Activated T-helper 2 cell treated with anti-CD3 and anti-CD28 coated beads, Interferon-gamma antibody, Interleukin-2, Interleukin-4, amounts not matched to agents 10 μg/mL and 5 μg/mL and 100 μg/mL, durations not matched to agents 14 hours and 24 hours and 36 hours (primary cell): ENCODE measurements around the gene TMEM11. TPM values are rescaled to one million over a fixed set of nuclear protein-coding genes. Genes with fewer than 3 reads are reported as not detected.
"Not testable (repeated sequence)": the region's sequence is repeated elsewhere in the genome, so short reads cannot be mapped to it uniquely, and the experiment has no call there.

Source experiments
- DNase-seq: peaks from one replicate; pipeline ENCODE4 v3.0.0; 2021; ENCODE audit warnings: low spot score
- H3K27ac Mint-ChIP-seq: one replicate; pipeline ENCODE4 v1.8.0; 2021; ENCODE audit warnings: mixed read lengths
- H3K27me3 Mint-ChIP-seq: one replicate; pipeline ENCODE4 v1.8.0; 2021; ENCODE audit warnings: low read depth, mixed read lengths
- H3K36me3 Mint-ChIP-seq: one replicate; pipeline ENCODE4 v1.8.0; 2021; ENCODE audit warnings: low read depth, mixed read lengths
- H3K4me1 Mint-ChIP-seq: one replicate; pipeline ENCODE4 v1.8.0; 2021; ENCODE audit warnings: low read depth, mixed read lengths
- H3K4me3 Mint-ChIP-seq: one replicate; pipeline ENCODE4 v1.8.0; 2021; ENCODE audit warnings: low read depth, mild to moderate bottlenecking, moderate library complexity, mixed read lengths
- H3K9me3 Mint-ChIP-seq: one replicate; pipeline ENCODE4 v1.8.0; 2021; ENCODE audit warnings: mixed read lengths
- intact Hi-C: fragments of 100-400 bp; cut with micrococcal nuclease; formaldehyde crosslinking; loops from one replicate; pipeline ENCODE4 v1.15.1; 2023
- total RNA-seq: library from RNA; stranded (reverse); gene quantifications from 2 replicates; pipeline ENCODE4 v1.2.3, GENCODE V29; 2022

The TMEM11 gene
- total RNA-seq, 1 donor from 2014 or later = 30.5 TPM

DNA sequence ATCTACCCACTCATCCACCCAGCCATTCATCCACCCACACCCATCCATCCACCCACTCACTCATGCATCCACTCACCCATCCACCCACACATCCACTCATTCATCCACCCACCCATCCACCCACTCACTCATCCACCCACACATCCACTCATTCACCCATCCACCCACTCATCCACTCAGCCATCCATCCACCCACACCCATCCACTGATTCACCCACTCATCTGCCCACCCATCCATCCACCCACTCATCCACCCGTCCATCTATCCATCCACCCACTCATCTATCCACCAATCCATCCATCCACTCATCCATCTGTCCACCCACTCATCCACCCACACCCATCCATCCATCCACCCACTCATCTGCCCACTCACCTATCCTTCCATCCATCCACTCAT lies 22.0 kb upstream of the TMEM11 start:
- Mint-ChIP-seq H3K4me1 (no peaks in the 10 kb centered on the region), H3K4me3 (no peak overlapping the region), H3K27me3 (no peaks in the 10 kb centered on the region), H3K27ac (peak overlapping the region; percentile 11), H3K9me3 (peaks cover 6% of the 10 kb centered on the region), H3K36me3 (peaks cover 5% of the 10 kb centered on the region)
- intact Hi-C loops = no loop called here
- no peak for DNase-seq

DNA sequence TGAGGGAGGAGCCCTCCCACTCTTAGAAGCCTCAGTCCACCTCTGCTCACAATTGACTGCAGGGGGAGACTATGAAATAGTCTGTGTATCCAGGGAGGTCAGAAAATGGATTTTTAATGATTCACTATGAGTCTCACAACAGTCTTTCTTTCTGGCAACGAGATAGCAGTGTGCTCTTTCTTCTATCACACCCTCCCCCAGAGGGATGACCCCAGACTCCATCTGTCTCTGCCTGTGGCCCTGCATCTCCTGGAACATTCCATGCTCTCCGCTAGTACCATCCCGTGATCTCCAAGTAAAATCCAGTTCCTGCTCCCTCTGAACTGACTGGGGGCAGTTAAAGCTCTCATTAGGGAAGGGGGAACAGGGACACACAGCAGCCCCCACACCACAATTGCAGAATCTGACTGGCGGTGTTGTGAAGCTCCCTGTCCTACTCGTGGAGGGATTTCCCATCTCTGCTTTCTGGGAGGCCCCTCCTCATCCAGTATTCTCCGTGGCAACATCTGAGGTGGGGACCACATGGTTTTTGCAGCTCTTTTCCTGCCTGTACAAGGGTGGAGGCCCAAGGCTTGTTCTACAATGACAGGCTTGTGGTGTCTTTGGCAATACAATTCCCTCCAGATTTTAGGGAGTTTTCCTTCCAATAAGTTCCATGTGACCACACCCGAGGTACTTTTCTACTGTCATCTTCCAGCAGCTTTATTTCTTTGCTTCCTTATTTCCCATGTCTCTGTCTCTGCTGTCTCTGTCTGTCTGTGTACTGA lies 19.8 kb upstream of the TMEM11 start:
- H3K36me3 Mint-ChIP-seq = peaks cover 5% of the 10 kb centered on the region
- intact Hi-C loops = no loop called here

DNA sequence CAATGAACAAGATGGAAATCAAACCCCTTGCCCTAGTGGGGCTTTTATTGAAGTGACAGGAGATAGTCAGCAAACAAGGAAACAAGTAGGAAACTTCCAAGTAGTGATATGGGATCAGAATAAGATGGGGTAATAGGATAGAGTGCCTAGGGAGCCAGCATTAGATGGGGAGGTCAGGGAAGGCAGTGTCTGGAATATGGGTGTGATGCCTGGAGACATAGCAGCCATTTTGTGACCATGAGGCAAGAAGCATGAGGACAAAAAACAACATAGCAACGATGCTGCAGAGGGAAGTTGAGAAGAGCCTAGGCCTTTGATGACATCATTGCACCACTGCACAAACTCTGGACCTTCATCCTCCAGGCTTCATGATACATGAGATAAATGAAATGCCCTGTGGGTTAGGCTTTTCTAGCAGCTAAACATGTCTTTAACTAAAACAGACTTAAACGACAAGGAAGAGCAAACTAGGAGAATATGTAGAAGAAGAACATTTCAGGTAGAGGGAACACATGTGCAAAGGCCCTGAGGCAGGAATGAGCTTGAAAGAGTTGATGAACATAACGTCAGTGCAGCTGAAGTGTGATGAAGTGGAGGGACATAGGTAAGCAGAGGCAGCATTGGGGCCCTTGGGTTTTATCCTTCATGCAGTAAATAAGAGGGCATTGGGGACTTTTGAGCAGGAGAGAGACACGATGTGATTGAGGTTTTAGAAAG lies 18.2 kb upstream of the TMEM11 start:
- H3K27me3 Mint-ChIP-seq = no peaks in the 10 kb centered on the region
- no peak overlapping the region for H3K27ac Mint-ChIP-seq
- peaks cover 5% of the 10 kb centered on the region for H3K36me3 Mint-ChIP-seq
- intact Hi-C loops = no loop called here
- no peaks in the 10 kb centered on the region for H3K4me1 Mint-ChIP-seq
- DNase-seq = no peak
- peaks cover 6% of the 10 kb centered on the region for H3K9me3 Mint-ChIP-seq
- H3K4me3 Mint-ChIP-seq = no peak overlapping the region

More for the DNA sequence above, 19.8 kb upstream of the TMEM11 start:
- no peaks in the 10 kb centered on the region for H3K4me1 Mint-ChIP-seq
- DNase-seq = no peak
- peaks cover 6% of the 10 kb centered on the region for H3K9me3 Mint-ChIP-seq
- no peak overlapping the region for H3K4me3 Mint-ChIP-seq
- no peak overlapping the region for H3K27ac Mint-ChIP-seq
- H3K27me3 Mint-ChIP-seq = no peaks in the 10 kb centered on the region

DNA sequence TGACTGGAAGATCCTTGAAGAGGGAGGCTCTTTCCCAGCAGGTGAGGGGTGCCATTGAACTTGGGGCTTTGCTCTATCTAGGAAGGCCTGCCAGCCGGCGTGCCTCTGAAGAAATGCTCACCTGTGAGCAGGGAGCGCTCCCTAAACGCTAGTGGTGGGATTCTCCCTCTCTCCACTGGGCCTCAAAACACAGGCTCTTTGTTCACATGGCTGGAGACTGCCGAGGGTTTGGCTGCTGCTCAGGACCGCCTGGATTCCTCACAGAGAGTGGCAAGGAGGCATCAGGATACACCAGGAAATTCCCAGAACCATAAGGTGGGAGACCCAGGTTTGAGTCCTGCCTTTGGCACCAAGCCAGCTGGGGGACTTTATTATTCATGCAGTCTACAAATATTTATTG lies 17.6 kb upstream of the TMEM11 start:
- Mint-ChIP-seq H3K27me3 (no peaks in the 10 kb centered on the region), H3K4me1 (no peaks in the 10 kb centered on the region), H3K4me3 (no peak overlapping the region), H3K27ac (no peak overlapping the region), H3K36me3 (peaks cover 5% of the 10 kb centered on the region), H3K9me3 (peaks cover 6% of the 10 kb centered on the region)
- no peak for DNase-seq
- intact Hi-C loops = no loop called here

DNA sequence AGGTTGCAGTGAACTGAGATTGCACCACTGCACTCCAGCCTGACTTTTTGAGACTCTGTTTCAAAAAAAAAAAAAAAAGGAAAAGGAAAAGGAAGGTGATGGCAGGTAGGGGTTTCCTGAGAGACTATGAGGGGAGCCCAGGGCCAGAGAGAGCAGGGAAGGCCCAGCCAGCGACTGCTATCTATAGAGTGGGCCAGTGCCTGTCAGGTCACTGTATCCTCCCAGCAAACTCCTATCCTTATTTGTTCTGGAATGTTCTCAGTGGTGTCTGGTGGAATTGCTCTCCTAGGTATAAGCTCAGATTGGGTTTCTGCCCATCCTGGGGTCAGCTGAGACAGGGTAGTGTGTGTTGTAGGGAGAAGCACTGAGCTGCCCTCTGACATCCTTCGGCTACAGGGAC lies 14.9 kb upstream of the TMEM11 start:
- H3K27ac Mint-ChIP-seq = no peak overlapping the region
- H3K27me3 Mint-ChIP-seq = no peaks in the 10 kb centered on the region
- H3K9me3 Mint-ChIP-seq = peaks cover 6% of the 10 kb centered on the region
- H3K4me3 Mint-ChIP-seq = no peak overlapping the region
- peaks cover 5% of the 10 kb centered on the region for H3K36me3 Mint-ChIP-seq
- H3K4me1 Mint-ChIP-seq = no peaks in the 10 kb centered on the region
- intact Hi-C loops = no loop called here
- no peak for DNase-seq

DNA sequence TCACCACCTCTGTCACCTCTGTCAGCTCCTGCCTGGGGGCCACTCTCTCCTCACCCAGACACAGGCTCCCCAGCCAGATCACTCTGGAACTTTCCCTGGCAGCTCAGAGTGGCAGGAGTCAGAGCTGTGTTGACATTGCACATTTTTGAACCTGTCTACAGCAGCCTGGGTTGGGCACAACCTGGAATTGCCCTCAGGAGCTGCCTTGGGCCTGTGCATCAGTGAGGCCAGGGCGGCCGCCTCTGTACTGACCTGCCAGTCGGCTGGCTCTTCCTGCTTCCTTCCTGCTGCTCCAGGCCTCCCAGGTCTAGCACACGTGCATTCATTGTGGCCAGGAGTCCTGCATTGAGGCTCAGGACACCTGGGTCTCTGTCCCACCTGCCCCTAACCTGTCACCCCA lies 14.2 kb upstream of the TMEM11 start:
- peaks cover 5% of the 10 kb centered on the region for H3K36me3 Mint-ChIP-seq
- intact Hi-C loops = no loop called here
- DNase-seq = no peak
- no peak overlapping the region for H3K4me3 Mint-ChIP-seq
- H3K27me3 Mint-ChIP-seq = no peaks in the 10 kb centered on the region
- H3K9me3 Mint-ChIP-seq = peaks cover 6% of the 10 kb centered on the region
- H3K4me1 Mint-ChIP-seq = no peaks in the 10 kb centered on the region
- no peak overlapping the region for H3K27ac Mint-ChIP-seq

DNA sequence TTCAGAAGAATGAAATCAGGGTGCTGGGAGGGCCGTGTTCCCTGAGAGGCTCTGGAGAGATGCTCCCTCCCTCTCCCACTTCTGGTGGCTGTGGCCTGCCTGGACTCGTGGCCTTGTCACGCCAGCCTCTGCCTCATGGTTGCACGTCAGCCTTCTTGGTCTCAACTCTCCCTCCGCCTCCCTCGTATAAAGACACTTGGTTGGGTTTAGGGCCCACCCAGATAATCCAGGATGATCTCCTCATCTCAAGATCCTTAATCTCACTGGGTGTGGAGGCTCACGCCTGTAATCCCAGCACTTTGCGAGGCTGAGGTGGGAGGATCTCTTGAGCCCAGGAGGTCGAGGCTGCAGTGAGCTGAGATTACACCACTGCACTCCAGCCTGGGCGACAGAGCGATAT lies 13.3 kb upstream of the TMEM11 start:
- intact Hi-C loops, H3K4me3 Mint-ChIP-seq, H3K27me3 Mint-ChIP-seq, H3K36me3 Mint-ChIP-seq, H3K4me1 Mint-ChIP-seq, H3K27ac Mint-ChIP-seq, DNase-seq, H3K9me3 Mint-ChIP-seq: not testable (repeated sequence)

DNA sequence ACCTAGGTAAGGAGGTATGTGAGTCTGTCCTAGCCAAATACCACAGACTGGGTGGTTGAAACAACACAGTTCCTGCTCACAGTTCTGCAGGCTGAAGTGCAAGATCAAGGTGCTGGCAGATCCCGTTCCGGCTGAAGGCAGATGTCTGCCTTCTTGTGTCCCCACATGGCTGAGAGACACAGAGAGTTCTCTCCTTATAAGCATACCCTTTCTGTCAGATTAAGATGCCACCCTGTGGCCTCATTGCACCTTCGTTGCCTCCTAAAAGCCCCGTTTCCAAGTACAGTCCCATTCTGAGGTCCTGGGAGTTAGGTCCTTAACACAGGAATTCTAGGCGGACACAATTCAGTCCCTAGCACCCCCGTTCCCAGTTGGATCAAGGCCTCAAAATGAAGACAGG lies 9.1 kb upstream of the TMEM11 start:
- H3K27me3 Mint-ChIP-seq = no peaks in the 10 kb centered on the region
- H3K9me3 Mint-ChIP-seq = no peaks in the 10 kb centered on the region
- H3K36me3 Mint-ChIP-seq = no peaks in the 10 kb centered on the region
- H3K4me3 Mint-ChIP-seq = no peak overlapping the region
- DNase-seq = no peak
- H3K4me1 Mint-ChIP-seq = peaks cover 5% of the 10 kb centered on the region
- intact Hi-C loops = no loop called here
- H3K27ac Mint-ChIP-seq = no peak overlapping the region

DNA sequence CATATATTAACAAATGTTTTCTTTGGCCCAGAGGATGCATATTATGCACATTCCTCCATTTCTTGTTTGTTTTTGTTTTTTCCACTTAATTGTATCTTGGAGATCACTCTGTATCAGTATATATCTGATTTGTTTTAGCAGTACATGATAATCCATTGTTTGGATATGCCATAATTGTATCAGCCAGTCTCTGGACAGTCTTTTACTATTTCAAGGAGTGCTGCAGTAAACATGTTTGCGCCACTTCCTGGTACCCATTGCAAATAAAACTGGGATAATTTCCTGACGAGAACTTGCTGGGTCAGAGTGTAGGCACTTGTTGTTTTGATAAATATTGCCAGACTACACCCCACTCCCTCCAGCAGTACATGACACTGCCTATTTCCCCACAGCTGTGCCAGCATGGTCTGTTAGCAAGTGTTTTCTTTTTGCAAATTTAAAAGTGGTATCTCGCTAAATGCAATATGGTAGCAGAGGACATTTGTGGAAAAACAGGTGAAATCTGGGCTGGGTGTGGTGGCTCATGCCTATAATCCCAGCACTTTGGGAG lies 4.9 kb upstream of the TMEM11 start:
- Mint-ChIP-seq H3K36me3 (peaks cover 5% of the 10 kb centered on the region), H3K4me3 (no peak overlapping the region), H3K27me3 (no peaks in the 10 kb centered on the region), H3K4me1 (peaks cover 23% of the 10 kb centered on the region), H3K27ac (no peak overlapping the region), H3K9me3 (no peaks in the 10 kb centered on the region)
- intact Hi-C loops = no loop called here
- no peak for DNase-seq

DNA sequence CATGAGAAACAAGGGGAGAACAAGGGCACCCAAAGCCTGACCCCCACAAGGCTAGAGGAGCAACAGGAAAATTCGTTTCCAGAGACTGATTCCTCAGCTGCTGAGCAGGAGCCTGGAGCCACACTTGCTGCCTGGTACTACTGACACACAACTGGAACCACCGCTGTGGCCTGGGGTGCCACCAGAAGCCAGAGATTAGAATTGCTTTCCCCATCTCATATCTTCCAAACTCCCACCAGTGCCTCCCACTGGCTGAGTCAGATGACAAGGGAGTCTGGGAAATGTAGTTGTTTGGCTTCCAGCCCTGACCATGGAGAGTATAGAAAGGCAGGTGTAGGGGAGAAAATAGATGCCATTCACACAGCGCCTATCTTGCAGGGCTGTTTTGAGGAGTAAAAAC lies 4.1 kb upstream of the TMEM11 start:
- peaks cover 5% of the 10 kb centered on the region for H3K36me3 Mint-ChIP-seq
- intact Hi-C loops = no loop called here
- H3K27ac Mint-ChIP-seq = peak overlapping the region; percentile 13
- H3K4me1 Mint-ChIP-seq = peaks cover 23% of the 10 kb centered on the region
- H3K4me3 Mint-ChIP-seq = no peak overlapping the region
- H3K9me3 Mint-ChIP-seq = no peaks in the 10 kb centered on the region
- H3K27me3 Mint-ChIP-seq = no peaks in the 10 kb centered on the region
- no peak for DNase-seq

DNA sequence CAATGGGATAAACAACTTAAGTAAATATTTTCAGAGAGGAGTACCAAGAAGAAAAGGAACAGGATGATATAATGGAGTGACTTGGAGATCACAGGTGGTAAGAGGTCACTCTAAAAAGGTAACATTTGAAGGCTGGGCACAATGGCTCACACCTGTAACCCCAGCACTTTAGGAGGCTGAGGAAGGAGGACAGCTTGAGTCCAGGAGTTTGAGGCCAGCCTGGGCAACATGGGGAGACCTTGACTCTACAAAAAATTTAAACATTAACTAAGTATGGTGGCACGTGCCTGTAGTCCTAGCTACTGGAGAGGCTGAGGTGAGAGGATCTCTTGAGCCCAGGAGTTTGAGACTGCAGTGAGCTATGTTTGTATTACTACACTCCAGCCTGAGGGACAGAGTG lies 3.4 kb upstream of the TMEM11 start:
- Mint-ChIP-seq H3K4me3 (no peak overlapping the region), H3K36me3 (peaks cover 5% of the 10 kb centered on the region), H3K27me3 (no peaks in the 10 kb centered on the region), H3K4me1 (peaks cover 29% of the 10 kb centered on the region), H3K9me3 (no peaks in the 10 kb centered on the region), H3K27ac (no peak overlapping the region)
- DNase-seq = no peak
- intact Hi-C loops = no loop called here

DNA sequence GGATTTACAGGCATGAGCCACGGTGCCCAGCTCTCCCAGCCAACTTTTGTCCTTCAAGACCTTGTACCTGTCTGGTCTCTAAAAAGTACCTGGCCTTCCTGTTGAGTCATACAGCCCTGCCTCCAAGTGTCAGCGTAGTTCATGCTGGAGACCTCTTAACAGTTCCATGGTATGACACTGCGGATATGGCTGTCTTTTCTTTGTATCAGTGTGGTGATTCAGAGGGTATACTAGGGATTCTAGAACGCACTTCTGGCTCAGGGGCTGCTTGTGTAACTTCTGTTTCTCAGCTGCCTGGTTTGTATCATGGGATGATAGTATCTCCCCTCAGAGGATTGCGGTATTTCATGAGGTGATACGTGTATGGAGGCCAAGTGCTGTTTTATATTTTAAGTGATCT lies 2.0 kb upstream of the TMEM11 start:
- H3K4me3 Mint-ChIP-seq = peak overlapping the region; percentile 94
- H3K27me3 Mint-ChIP-seq = no peaks in the 10 kb centered on the region
- peaks cover 38% of the 10 kb centered on the region for H3K4me1 Mint-ChIP-seq
- peaks cover 6% of the 10 kb centered on the region for H3K36me3 Mint-ChIP-seq
- no peak for DNase-seq
- H3K9me3 Mint-ChIP-seq = no peaks in the 10 kb centered on the region
- intact Hi-C loops = no loop called here
- no peak overlapping the region for H3K27ac Mint-ChIP-seq
